Right lobe of liver (tissue), 6 donors: ENCODE data around the gene CACNA2D3. TPM values are rescaled to one million over a fixed set of nuclear protein-coding genes. Genes with fewer than 3 reads are reported as not detected.
A peak's percentile ranks its signal among the peaks of the same experiment; 100 is the strongest.

Experiments
- ATAC-seq, 4 donors: fragments of 200-7000 bp; cut with Tn5 transposase; one replicate each; pipeline ENCODE4 v1.9.1; 2020; ENCODE audit warnings: mild to moderate bottlenecking in 4 of 4, moderate library complexity in 4 of 4
- DNase-seq, 3 donors: peaks; one replicate each; pipeline ENCODE4 v3.0.0-alpha.2; 2020
- H3K27ac ChIP-seq, 3 donors: fragments of 200-600 bp; one replicate each; pipeline ENCODE4 v1.8.0; 2022
- H3K27me3 ChIP-seq, 2 donors: fragments of 200-600 bp; one replicate each; pipeline ENCODE4 v1.8.0; 2022
- H3K36me3 ChIP-seq, 4 donors: fragments of 200-600 bp; sonication (generic) in 1 of 4; one replicate each; pipeline versions ENCODE4 v1.5.1 to v1.8.0; 2017 to 2022; ENCODE audit warnings: control low read depth in 1 of 4
- H3K4me1 ChIP-seq, 4 donors: fragments of 200-600 bp; sonication (generic) in 1 of 4; one replicate each; pipeline versions ENCODE4 v1.5.1 to v1.8.0; 2017 to 2022; ENCODE audit warnings: control low read depth in 1 of 4
- H3K4me3 ChIP-seq, 3 donors: fragments of 200-600 bp; one replicate each; pipeline ENCODE4 v1.8.0; 2022
- H3K9me3 ChIP-seq, 4 donors: fragments of 200-600 bp; sonication (generic) in 1 of 4; one replicate each; pipeline versions ENCODE4 v1.5.1 to v1.8.0; 2017 to 2022; ENCODE audit warnings: control low read depth in 1 of 4
- POLR2A ChIP-seq: fragments of 450-650 bp; IDR thresholded peaks from one replicate; pipeline ENCODE4 v1.6.1; 2017; ENCODE audit warnings: antibody characterized with exemption, mild to moderate bottlenecking
- WGBS: methylation state at CpG from one replicate; pipeline ENCODE4 v1.1.6; 2018; ENCODE audit warnings: low coverage, low lambda C conversion rate; ENCODE audit not compliant: insufficient coverage; ENCODE audit errors: missing lambda C conversion rate; 5-methylcytosine and 5-hydroxymethylcytosine counted together
- intact Hi-C, 2 donors: fragments of 100-400 bp; cut with DNase I; formaldehyde crosslinking; loops; one replicate each; pipeline versions ENCODE4 v1.11.2 to v1.14.1; 2022
- total RNA-seq, 6 experiments: library from RNA; depleted of rRNA in 2 of 6; stranded (reverse); fragments of >200 nt in 2 of 6; fragmentation: NEBNext Ultra II Directional in 3 of 6; extraction: Animal tissue kit (Norgen Biotek cat#: 25700) in 3 of 6; gene quantifications; one replicate each; pipeline versions ENCODE4 v1.1.0 to v1.2.4, GENCODE V29; 2016 to 2023
- TF ChIP-seq, protein P1 (sequence below), 4 donors: fragments of 200-600 bp in 3 of 4; fragments of 450-650 bp in 1 of 4; IDR thresholded peaks; one replicate each; pipeline versions ENCODE4 v1.5.1 to v1.8.0; 2016 to 2022; ENCODE audit warnings: antibody characterized with exemption in 4 of 4, mild to moderate bottlenecking in 2 of 4
- donor health status: DM: no; HTN: yes; CAD: no.
- donor health status: DM: no; HTN: no; CAD: no.
- donor health status: DM: no; HTN: no; CAD: no.
- donor health status: DM: no; HTN: yes; CAD: no.
- donor health status: DM: no; HTN: yes; CAD: no.

CACNA2D3 gene
- total RNA-seq, 6 experiments from 2014 or later: 0.28 to 0.87 TPM; not detected in 4

DNA sequence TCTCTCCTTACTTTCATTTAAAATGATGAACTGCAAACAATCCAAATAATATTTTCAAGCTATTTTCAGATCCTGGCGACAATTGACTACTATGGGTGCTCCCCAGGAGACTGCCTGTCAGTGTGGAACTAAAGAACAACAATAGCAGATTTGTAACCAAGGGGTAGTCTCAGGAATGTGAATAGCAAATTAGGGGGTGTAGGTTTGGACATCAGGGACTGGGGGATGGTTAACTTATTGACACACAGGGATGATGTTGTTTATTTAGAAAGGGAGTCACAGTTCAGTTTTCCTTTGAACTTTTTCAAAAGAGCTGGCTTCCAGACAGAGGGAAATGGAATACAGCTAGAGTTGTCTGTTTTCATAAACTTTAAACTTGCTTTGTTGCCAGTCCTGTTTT lies 575.7 kb downstream of the CACNA2D3 start:
- ATAC-seq (peak in 1 of 4 donors; percentile 28), DNase-seq (no peak)
- TF ChIP-seq POLR2A: no peak
- TF ChIP-seq, protein P1, sequence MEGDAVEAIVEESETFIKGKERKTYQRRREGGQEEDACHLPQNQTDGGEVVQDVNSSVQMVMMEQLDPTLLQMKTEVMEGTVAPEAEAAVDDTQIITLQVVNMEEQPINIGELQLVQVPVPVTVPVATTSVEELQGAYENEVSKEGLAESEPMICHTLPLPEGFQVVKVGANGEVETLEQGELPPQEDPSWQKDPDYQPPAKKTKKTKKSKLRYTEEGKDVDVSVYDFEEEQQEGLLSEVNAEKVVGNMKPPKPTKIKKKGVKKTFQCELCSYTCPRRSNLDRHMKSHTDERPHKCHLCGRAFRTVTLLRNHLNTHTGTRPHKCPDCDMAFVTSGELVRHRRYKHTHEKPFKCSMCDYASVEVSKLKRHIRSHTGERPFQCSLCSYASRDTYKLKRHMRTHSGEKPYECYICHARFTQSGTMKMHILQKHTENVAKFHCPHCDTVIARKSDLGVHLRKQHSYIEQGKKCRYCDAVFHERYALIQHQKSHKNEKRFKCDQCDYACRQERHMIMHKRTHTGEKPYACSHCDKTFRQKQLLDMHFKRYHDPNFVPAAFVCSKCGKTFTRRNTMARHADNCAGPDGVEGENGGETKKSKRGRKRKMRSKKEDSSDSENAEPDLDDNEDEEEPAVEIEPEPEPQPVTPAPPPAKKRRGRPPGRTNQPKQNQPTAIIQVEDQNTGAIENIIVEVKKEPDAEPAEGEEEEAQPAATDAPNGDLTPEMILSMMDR (IDR thresholded peaks at IDR 0.05): no peak
- WGBS: 30% methylated on average over 1 of the region's 1 CpG
- intact Hi-C loops: no loop called here
- Histone ChIP-seq H3K4me3 (no peak overlapping the region), H3K4me1 (no peaks in the 10 kb centered on the region), H3K27me3 (no peaks in the 10 kb centered on the region), H3K27ac (no peak overlapping the region), H3K9me3 (no peaks in the 10 kb centered on the region), H3K36me3 (no peaks in the 10 kb centered on the region)

DNA sequence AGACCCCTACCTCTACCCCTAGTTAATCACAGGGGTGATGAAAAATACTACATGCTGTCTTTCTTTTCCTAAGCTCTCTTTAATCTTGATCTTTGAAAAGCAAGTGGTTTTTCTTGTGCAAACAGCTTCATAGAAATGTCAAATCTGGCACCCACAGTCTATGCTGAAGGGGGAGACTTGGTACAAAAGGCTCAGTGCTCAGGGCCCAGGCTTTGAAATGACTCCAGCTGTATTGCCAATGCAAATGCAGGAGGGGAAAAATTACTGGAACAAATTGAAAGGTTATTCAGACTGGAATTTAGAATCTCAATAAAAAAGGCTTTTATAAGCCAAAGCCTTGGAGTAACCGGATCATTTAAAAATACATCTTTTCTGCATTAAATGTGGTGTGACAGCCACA lies 581.6 kb downstream of the CACNA2D3 start:
- 80% methylated on average over 1 of the region's 1 CpG for WGBS
- Histone ChIP-seq H3K27me3 (no peaks in the 10 kb centered on the region), H3K9me3 (no peaks in the 10 kb centered on the region), H3K4me1 (no peaks in the 10 kb centered on the region), H3K36me3 (no peaks in the 10 kb centered on the region), H3K27ac (no peak overlapping the region), H3K4me3 (no peak overlapping the region)
- ATAC-seq: no peak
- TF ChIP-seq, protein P1 (IDR thresholded peaks at IDR 0.05): no peak
- no peak for TF ChIP-seq POLR2A
- intact Hi-C loops: no loop called here
- DNase-seq: no peak

DNA sequence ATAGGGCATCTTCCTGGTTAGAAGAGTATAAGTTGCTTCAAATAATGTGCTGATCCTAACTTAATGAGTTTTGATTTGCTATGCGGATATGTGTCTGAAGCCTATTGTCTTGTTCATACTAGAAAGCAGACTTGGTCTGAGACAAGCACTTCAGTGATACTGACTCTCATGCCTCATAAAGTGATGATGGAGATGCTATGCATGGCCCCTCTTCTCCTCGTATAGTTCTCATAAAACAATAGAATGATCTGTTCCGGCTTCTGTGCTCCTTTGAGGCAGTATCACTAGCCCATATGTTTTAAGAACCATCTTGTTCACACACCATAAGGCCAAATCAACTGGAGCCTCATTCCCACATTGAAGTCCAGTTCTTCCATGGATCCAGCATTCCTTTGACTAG lies 583.4 kb downstream of the CACNA2D3 start:
- H3K9me3 ChIP-seq: no peaks in the 10 kb centered on the region
- ATAC-seq (no peak), DNase-seq (no peak)
- no peak overlapping the region for H3K4me3 ChIP-seq
- intact Hi-C loops: no loop called here
- no peaks in the 10 kb centered on the region for H3K36me3 ChIP-seq
- H3K27me3 ChIP-seq: no peaks in the 10 kb centered on the region
- TF ChIP-seq POLR2A: no peak
- TF ChIP-seq, protein P1 (IDR thresholded peaks at IDR 0.05): no peak
- no peaks in the 10 kb centered on the region for H3K4me1 ChIP-seq
- WGBS: 43% methylated on average over 2 of the region's 3 CpGs
- no peak overlapping the region for H3K27ac ChIP-seq

DNA sequence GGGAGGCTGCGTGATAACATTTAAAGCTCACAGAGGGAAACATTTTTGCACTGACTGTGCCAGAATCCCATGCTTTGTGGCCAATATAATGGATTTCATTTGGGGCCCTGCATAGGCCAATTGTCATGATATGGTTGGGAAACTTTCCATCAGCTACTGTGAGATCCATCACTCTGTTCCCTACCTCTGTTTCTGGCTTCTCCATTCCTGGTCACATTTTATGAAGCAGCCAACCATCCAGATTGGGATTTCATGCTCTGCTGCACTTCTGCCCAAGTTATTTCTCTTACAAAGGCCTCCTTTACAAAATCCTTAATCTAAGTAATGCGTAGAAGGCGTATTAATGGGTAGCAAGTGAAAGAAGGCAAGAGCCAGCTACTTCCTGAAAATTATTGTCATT lies 584.4 kb downstream of the CACNA2D3 start:
- H3K9me3 ChIP-seq: no peaks in the 10 kb centered on the region
- H3K4me1 ChIP-seq: no peaks in the 10 kb centered on the region
- ATAC-seq: no peak
- TF ChIP-seq, protein P1 (IDR thresholded peaks at IDR 0.05): no peak
- no peak for TF ChIP-seq POLR2A
- intact Hi-C loops: no loop called here
- H3K27me3 ChIP-seq: no peaks in the 10 kb centered on the region
- no peaks in the 10 kb centered on the region for H3K36me3 ChIP-seq
- DNase-seq: no peak
- no peak overlapping the region for H3K4me3 ChIP-seq
- H3K27ac ChIP-seq: no peak overlapping the region
- WGBS: 94% methylated on average over 2 of the region's 3 CpGs

DNA sequence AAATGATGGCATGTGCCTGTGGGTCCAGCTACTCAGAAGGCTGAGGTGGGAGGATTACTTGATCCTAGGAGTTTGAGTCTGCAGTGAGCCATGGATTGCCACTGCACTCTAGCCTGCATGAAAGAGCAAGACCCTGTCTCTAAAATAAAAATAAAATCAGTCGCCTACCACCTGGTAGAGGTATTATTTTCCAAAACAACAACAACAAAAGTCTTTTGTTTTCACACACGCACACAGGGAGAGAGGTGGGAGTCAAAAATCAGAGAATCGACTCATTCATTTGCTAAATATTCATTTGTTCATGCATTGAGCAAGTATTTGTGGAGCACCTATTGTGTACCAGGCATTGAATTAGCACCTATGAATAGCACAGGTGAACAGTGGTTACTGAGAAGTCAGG lies 587.4 kb downstream of the CACNA2D3 start:
- Histone ChIP-seq H3K9me3 (no peaks in the 10 kb centered on the region), H3K4me1 (no peaks in the 10 kb centered on the region), H3K36me3 (no peaks in the 10 kb centered on the region), H3K27ac (no peak overlapping the region), H3K4me3 (no peak overlapping the region), H3K27me3 (no peaks in the 10 kb centered on the region)
- 89% methylated on average over 3 of the region's 3 CpGs for WGBS
- ATAC-seq (no peak), DNase-seq (no peak)
- intact Hi-C loops: no loop called here
- TF ChIP-seq, protein P1 (IDR thresholded peaks at IDR 0.05): no peak
- no peak for TF ChIP-seq POLR2A
